ENCODE results near the gene AKNAD1. TPM values are rescaled to one million over a fixed set of nuclear protein-coding genes. Genes with fewer than 3 reads are reported as not detected.

AKNAD1 gene
- total and polyA plus RNA-seq, 4 experiments from 2014 or later = not detected

DNA sequence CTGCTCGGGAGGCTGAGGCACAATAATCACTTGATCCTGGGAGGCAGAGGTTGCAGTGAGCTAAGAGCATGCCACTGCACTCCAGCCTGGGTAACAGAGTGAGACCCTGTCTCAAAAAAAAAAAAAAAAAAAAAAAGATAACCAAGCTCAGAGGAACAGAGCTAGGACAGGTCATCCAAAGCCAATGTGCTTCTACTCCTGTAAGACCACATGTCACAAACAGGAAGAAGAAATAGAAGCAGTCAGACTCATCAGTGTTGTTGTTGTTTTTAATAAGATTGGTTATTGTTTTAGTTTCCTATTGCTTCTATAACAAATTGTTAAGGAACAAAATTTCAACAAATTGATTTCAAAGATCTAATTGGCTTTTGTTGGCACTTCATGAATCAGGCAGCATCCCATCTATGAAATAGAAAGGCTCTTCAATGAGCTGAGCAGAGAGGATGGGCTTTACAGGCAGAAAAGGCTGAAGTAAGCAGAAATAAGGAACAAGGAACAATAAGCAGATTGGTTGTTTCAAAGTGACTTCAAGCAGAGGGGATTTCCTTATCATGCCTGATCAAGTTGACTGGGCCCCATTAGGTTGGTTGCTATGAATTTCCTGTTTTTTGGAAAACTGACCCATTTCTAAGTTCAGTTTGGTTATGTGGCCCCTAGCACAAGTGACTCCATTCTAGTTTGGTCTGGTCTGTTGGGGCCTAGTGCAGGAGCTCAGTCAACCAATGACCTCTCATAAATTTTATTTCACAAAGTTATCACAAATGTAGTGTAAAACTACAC lies 6.0 kb upstream of the AKNAD1 start:
- Histone ChIP-seq H3K4me1 (ENCODE audit: insufficient read depth, low read length) (no peaks in the 10 kb centered on the region), H3K27me3 (ENCODE audit: insufficient read depth, low read length) (no peaks in the 10 kb centered on the region), H3K9me3 (ENCODE audit: control insufficient read depth in 1 of 2, low read length in 2 of 2) (no peaks in the 10 kb centered on the region), H3K27ac (ENCODE audit: low read depth, low read length) (no peak overlapping the region), H3K4me3 (ENCODE audit: low read length in 2 of 2) (no peak overlapping the region), H3K36me3 (ENCODE audit: insufficient read depth, low read length) (no peaks in the 10 kb centered on the region)
- CTCF ChIA-PET (ENCODE audit: partially characterized antibody) = interaction anchor here (1.0 to 2.5 kb wide), 2 partner anchors 34 to 35 kb away, joined by 4 to 11 read pairs; no protein-coding TSS in a partner anchor
- intact Hi-C loops (cut with micrococcal nuclease) = no loop called here
- Mint-ChIP-seq H3K4me3 (no peak overlapping the region), H3K9me3 (no peaks in the 10 kb centered on the region), H3K36me3 (no peaks in the 10 kb centered on the region), H3K27ac (no peak overlapping the region), H3K27me3 (peaks cover 8 to 23% of the 10 kb centered on the region in 2 donors), H3K4me1 (peaks cover 0 to 2% (median under 1%) of the 10 kb centered on the region in 4 donors)
- POLR2A ChIA-PET (ENCODE audit: partially characterized antibody) = no interaction called here
- DNase-seq = no peak

DNA sequence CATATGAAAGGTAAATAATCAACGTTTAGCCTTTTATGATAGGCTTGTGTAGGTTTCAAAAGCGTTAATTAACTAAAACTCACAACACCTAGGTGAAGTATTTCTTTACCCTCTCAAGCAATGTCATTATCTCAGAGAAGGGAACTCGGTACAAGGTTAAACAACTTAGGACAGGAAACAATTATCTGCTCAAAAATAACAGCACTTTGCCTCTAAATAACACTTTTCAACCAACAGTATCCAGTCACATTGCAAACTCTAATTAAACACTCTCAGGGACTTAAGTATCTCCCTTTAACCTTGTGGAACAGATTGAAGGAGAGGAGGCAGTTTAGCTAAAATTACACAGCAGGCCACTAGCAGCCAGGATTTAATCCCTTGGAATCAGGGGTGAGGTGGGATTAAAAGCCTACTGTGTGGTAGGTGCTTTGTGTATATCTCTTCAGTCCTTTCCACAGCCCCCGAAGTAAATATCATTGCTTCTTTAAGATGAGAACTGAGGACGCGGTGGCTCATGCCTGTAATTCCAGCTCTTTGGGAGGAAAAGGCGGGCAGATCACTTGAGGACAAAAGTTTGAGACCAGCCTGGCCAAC lies 5.2 kb upstream of the AKNAD1 start:
- Mint-ChIP-seq H3K27me3 (peaks cover 8 to 24% of the 10 kb centered on the region in 2 donors), H3K36me3 (no peaks in the 10 kb centered on the region), H3K4me1 (peaks cover 0 to 2% (median under 1%) of the 10 kb centered on the region in 4 donors), H3K4me3 (no peak overlapping the region), H3K27ac (no peak overlapping the region), H3K9me3 (no peaks in the 10 kb centered on the region)
- DNase-seq = no peak
- Histone ChIP-seq H3K27me3 (ENCODE audit: insufficient read depth, low read length) (no peaks in the 10 kb centered on the region), H3K4me3 (ENCODE audit: low read length in 2 of 2) (no peak overlapping the region), H3K9me3 (ENCODE audit: control insufficient read depth in 1 of 2, low read length in 2 of 2) (no peaks in the 10 kb centered on the region), H3K36me3 (ENCODE audit: insufficient read depth, low read length) (no peaks in the 10 kb centered on the region), H3K4me1 (ENCODE audit: insufficient read depth, low read length) (no peaks in the 10 kb centered on the region), H3K27ac (ENCODE audit: low read depth, low read length) (no peak overlapping the region)
- intact Hi-C loops (cut with micrococcal nuclease) = no loop called here
- POLR2A ChIA-PET (ENCODE audit: partially characterized antibody) = interaction anchor here (0.6 kb wide), 1 partner anchor 259 kb away, joined by 3 read pairs; no protein-coding TSS in a partner anchor
- CTCF ChIA-PET (ENCODE audit: partially characterized antibody) = interaction anchor here (1.0 to 2.5 kb wide), 3 partner anchors 29 to 36 kb away, joined by 4 to 11 read pairs (median 4); no protein-coding TSS in a partner anchor

DNA sequence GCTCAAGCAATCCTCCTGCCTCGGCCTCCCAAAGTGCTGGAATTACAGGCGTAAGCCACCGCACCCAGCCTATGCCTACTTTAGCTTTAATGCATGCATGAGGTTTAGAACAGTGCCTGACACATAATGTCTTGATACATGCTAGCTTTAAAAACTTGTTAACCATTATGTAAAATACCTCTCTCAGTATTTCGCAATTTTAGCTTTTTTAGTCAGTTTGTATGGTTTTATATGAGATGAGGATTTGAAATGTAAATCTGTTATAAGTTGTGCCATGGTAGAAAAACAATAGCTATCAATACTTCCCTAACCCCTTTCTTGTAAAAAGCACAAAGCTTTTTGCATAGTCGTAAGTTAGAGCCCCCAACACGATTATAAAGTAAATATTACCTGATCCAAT lies 4.7 kb upstream of the AKNAD1 start:
- no peaks in the 10 kb centered on the region for H3K36me3 Mint-ChIP-seq
- no peaks in the 10 kb centered on the region for H3K36me3 ChIP-seq (ENCODE audit: insufficient read depth, low read length)
- H3K4me1 ChIP-seq (ENCODE audit: insufficient read depth, low read length) = no peaks in the 10 kb centered on the region
- intact Hi-C loops (cut with micrococcal nuclease) = no loop called here
- ChIA-PET POLR2A (ENCODE audit: partially characterized antibody) (interaction anchor here (0.6 kb wide), 1 partner anchor 259 kb away, joined by 3 read pairs; no protein-coding TSS in a partner anchor), CTCF (ENCODE audit: partially characterized antibody) (interaction anchor here (1.0 to 2.5 kb wide), 2 partner anchors 28 to 33 kb away, joined by 4 to 11 read pairs; no protein-coding TSS in a partner anchor)
- H3K4me3 Mint-ChIP-seq = no peak overlapping the region
- H3K4me3 ChIP-seq (ENCODE audit: low read length in 2 of 2) = no peak overlapping the region
- no peak for DNase-seq
- no peaks in the 10 kb centered on the region for H3K27me3 ChIP-seq (ENCODE audit: insufficient read depth, low read length)
- H3K27ac ChIP-seq (ENCODE audit: low read depth, low read length) = no peak overlapping the region
- H3K27me3 Mint-ChIP-seq = peaks cover 6 to 22% of the 10 kb centered on the region in 2 donors
- H3K9me3 Mint-ChIP-seq = peaks cover 0 to 1% (median 0%) of the 10 kb centered on the region in 8 donors
- H3K27ac Mint-ChIP-seq = no peak overlapping the region
- H3K4me1 Mint-ChIP-seq = peaks cover 0 to 2% (median under 1%) of the 10 kb centered on the region in 4 donors
- no peaks in the 10 kb centered on the region for H3K9me3 ChIP-seq (ENCODE audit: control insufficient read depth in 1 of 2, low read length in 2 of 2)

GRCh38 chr1:108860190-108860907 lies 3.5 kb upstream of the AKNAD1 start:
- intact Hi-C loops (cut with micrococcal nuclease) = no loop called here
- H3K9me3 Mint-ChIP-seq = peaks cover 0 to 2% (median 0%) of the 10 kb centered on the region in 8 donors
- H3K27me3 Mint-ChIP-seq = peaks cover 7 to 17% of the 10 kb centered on the region in 2 donors
- POLR2A ChIA-PET (ENCODE audit: partially characterized antibody) = no interaction called here
- no peak for DNase-seq
- CTCF ChIA-PET (ENCODE audit: partially characterized antibody) = interaction anchor here (2.5 kb wide), 1 partner anchor 31 kb away, joined by 11 read pairs; no protein-coding TSS in a partner anchor
- no peak overlapping the region for H3K4me3 ChIP-seq (ENCODE audit: low read length in 2 of 2)
- H3K4me1 Mint-ChIP-seq = peaks cover 0 to 2% (median under 1%) of the 10 kb centered on the region in 4 donors
- no peaks in the 10 kb centered on the region for H3K36me3 ChIP-seq (ENCODE audit: insufficient read depth, low read length)
- no peaks in the 10 kb centered on the region for H3K27me3 ChIP-seq (ENCODE audit: insufficient read depth, low read length)
- no peaks in the 10 kb centered on the region for H3K36me3 Mint-ChIP-seq
- H3K4me3 Mint-ChIP-seq = no peak overlapping the region
- no peaks in the 10 kb centered on the region for H3K9me3 ChIP-seq (ENCODE audit: control insufficient read depth in 1 of 2, low read length in 2 of 2)
- no peaks in the 10 kb centered on the region for H3K4me1 ChIP-seq (ENCODE audit: insufficient read depth, low read length)
- H3K27ac Mint-ChIP-seq = no peak overlapping the region
- H3K27ac ChIP-seq (ENCODE audit: low read depth, low read length) = no peak overlapping the region

- Mint-ChIP-seq H3K27ac (peak overlapping the region in 1 of 7 donors; percentile 4), H3K9me3 (peaks cover 0 to 2% (median 0%) of the 10 kb centered on the region in 8 donors), H3K36me3 (no peaks in the 10 kb centered on the region), H3K4me1 (peaks cover 0 to 2% (median under 1%) of the 10 kb centered on the region in 4 donors), H3K27me3 (peaks cover 10 to 19% of the 10 kb centered on the region in 2 donors), H3K4me3 (no peak overlapping the region)
- H3K27ac ChIP-seq (ENCODE audit: low read depth, low read length) = no peak overlapping the region
- H3K27me3 ChIP-seq (ENCODE audit: insufficient read depth, low read length) = no peaks in the 10 kb centered on the region
- intact Hi-C loops (cut with micrococcal nuclease) = no loop called here
- CTCF ChIA-PET (ENCODE audit: partially characterized antibody) = interaction anchor here (1.6 kb wide), 1 partner anchor 29 kb away, joined by 7 read pairs; no protein-coding TSS in a partner anchor
- no peaks in the 10 kb centered on the region for H3K4me1 ChIP-seq (ENCODE audit: insufficient read depth, low read length)
- no peak overlapping the region for H3K4me3 ChIP-seq (ENCODE audit: low read length in 2 of 2)
- POLR2A ChIA-PET (ENCODE audit: partially characterized antibody) = interaction anchor here (0.6 to 0.8 kb wide), 2 partner anchors 21 to 58 kb away, joined by 3 to 4 read pairs; no protein-coding TSS in a partner anchor
- DNase-seq = no peak
- no peaks in the 10 kb centered on the region for H3K36me3 ChIP-seq (ENCODE audit: insufficient read depth, low read length)
- no peaks in the 10 kb centered on the region for H3K9me3 ChIP-seq (ENCODE audit: control insufficient read depth in 1 of 2, low read length in 2 of 2)
Measured at GRCh38 chr1:108858230-108858950, 1.5 kb upstream of the AKNAD1 start.

DNA sequence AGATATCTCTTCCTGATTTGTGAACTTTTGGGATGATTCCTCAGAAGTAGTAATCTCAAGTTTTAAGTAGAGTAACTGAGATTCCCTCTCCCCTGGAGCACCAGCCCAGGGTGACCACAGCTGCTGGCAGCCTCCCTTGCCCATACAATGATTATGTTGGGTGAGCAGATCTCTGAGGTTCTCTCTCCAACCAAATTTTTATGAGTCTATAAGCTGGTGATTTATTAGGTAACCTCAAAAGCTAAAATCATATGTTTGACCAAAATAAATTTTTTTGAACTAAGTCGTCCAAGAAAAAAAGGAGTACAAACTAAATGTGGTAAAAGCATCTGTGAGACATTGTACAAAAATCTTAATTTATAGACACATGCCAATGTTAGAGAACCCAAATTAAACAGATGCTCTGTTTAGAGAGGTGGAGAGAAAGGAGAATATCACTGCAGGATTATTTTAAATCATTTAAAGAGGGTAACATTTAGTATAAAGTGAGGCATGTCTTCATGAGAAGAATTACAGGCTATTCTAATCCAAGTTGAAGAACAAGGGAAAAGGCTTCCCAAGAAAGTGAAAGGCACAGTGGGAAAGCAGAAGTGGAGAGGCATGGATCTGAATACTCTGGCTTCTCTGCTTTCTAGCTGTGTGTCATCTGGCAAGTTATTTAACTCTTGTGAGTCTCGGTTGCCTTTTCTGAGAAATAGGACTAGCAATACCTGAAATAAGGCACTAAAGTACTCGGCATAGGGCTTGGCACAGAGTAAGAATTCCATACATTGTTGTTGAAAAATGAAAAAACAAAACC lies 2.5 kb downstream of the AKNAD1 start:
- Mint-ChIP-seq H3K27ac (no peak overlapping the region), H3K36me3 (no peaks in the 10 kb centered on the region), H3K4me3 (no peak overlapping the region), H3K27me3 (peaks cover 5 to 17% of the 10 kb centered on the region in 2 donors), H3K9me3 (peaks cover 0 to 2% (median 0%) of the 10 kb centered on the region in 8 donors), H3K4me1 (peaks cover 2 to 7% (median 6%) of the 10 kb centered on the region in 4 donors)
- Histone ChIP-seq H3K27ac (ENCODE audit: low read depth, low read length) (no peak overlapping the region), H3K4me1 (ENCODE audit: insufficient read depth, low read length) (peaks cover 7% of the 10 kb centered on the region), H3K4me3 (ENCODE audit: low read length in 2 of 2) (no peak overlapping the region), H3K27me3 (ENCODE audit: insufficient read depth, low read length) (no peaks in the 10 kb centered on the region), H3K36me3 (ENCODE audit: insufficient read depth, low read length) (no peaks in the 10 kb centered on the region), H3K9me3 (ENCODE audit: control insufficient read depth in 1 of 2, low read length in 2 of 2) (no peaks in the 10 kb centered on the region)
- intact Hi-C loops (cut with micrococcal nuclease) = no loop called here
- DNase-seq = no peak
- CTCF ChIA-PET (ENCODE audit: partially characterized antibody) = no interaction called here
- POLR2A ChIA-PET (ENCODE audit: partially characterized antibody) = no interaction called here
